GM21381 (cell line): Measurements from ENCODE around the gene ANKRD13B.
A peak's percentile ranks its signal among the peaks of the same experiment; 100 is the strongest.

Source experiments
- ATAC-seq: cut with Tn5 transposase; IDR thresholded peaks from one replicate; pipeline ENCODE4 v1.9.1; 2021; ENCODE audit warnings: mild to moderate bottlenecking, moderate library complexity; ENCODE audit not compliant: unreplicated experiment

Gene ANKRD13B

DNA sequence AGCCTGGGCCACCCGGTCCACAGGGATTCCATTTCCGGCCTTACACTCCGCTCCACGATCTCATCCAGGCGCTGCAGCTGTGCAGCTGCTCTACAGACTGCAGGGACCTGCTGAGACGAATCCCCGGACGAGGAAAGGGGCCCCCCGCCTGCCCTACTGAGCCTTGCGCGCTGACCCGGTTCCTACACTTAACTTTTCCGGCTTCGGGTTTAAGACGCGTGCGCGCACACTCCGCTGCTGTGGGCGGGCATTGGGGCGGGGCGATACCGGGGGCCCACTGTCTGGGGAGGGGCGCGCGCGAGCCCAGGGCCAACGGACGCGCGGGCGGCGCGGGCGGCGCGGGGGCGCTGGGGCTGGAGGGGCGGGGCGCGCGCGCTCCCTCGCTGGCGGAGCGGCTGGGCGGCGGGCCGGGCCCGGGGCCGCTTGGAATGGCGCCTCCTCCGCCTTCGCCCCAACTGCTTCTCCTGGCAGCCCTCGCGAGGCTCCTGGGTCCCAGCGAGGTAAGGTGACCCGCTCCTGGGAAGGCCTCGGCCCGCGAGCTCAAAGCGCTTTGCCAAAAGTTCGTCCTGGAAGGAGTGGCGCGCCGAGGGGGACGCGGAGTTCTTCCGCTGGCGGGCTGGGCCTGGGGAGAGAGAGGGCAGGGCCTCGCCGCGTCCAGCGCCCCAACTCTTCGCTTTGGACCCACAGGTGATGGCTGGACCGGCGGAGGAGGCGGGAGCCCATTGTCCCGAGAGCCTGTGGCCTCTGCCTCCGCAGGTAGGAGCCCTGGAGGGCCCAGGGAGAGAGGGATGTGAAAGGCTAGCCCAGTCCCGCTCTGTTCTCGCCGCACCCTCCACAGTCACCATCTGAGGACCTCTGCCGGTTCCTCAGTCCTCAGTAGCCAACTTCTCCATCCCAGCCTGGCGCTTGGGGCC is 24.3 kb upstream of the ANKRD13B start, which contains the start of gene TP53I13:
Gene TP53I13 (plus strand): TSS at position 371 of the 914 bp plus-strand sequence. CDS start 58 bp downstream, at position 429.
- ATAC-seq = peak; percentile 46

DNA sequence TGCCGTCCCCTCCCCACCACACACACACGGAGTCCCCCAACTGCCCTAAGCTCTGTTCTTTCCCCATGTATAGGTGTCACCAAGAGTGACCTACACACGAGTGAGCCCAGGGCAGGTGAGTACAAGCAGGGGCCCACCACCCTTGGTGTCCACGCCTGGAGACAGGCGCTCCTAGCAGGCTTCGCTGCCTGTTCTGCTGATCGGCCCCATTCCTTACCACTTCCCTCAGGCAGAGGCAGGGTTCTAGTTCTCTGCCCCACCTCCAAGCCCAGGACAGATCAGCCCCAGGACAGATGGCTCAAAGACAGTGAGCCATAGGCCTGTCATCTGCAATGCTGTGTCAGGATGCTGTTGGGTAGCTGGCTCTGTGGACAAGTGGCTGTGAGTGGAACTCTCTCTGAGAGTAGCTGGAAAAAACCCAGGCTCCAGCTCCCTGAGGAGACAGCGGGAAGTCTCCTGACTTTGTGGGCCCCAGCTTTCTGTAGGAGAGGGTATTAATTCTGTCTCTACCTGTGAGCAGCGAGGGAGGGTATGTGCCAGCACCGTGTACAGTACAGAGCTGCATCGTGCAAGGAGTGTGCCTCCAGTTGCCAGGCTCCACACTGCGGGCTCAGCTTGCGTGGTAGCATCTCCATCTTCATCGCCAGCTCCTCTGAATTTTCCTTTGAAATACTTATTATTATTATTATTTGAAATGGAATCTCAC is 23.5 kb upstream of the ANKRD13B start:
- ATAC-seq = no peak

DNA sequence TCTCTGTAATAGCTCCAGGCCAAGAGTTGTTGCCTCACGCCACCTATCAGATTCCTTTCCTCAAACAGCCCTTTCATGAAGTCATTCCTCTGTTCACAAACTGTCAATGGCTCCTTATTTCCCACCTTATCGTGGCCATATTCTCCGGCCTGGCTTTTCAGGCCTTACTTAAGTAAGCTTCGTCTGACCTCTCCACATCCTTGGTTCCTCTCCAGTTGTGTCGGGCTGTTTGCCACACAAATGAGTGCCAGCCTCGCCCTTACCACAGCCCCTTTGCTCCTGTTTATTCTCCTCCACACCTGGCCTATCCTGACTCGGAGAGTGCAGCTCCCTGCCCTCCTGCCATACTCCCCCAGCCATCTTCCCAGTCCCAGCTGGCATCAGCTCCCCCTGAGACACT is 22.4 kb upstream of the ANKRD13B start:
- no peak for ATAC-seq

DNA sequence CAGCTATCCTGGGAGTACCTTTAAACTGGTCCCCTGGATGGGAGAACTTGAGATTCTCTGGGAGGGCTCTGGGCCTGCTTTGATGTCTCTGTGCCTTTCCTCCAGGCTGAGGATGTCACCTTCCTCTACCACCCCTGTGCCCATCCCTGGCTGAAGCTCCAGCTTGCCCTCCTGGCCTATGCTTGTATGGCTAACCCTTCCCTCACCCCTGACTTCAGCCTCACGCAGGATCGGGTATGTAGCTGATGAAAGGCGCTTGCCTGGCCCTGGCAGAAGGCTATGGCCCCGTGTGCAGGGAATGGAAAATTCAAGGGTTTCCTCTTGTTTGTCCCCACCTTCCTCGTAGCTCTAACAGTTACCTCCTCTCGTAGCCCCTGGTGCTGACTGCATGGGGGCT is 21.4 kb upstream of the ANKRD13B start:
- no peak for ATAC-seq

DNA sequence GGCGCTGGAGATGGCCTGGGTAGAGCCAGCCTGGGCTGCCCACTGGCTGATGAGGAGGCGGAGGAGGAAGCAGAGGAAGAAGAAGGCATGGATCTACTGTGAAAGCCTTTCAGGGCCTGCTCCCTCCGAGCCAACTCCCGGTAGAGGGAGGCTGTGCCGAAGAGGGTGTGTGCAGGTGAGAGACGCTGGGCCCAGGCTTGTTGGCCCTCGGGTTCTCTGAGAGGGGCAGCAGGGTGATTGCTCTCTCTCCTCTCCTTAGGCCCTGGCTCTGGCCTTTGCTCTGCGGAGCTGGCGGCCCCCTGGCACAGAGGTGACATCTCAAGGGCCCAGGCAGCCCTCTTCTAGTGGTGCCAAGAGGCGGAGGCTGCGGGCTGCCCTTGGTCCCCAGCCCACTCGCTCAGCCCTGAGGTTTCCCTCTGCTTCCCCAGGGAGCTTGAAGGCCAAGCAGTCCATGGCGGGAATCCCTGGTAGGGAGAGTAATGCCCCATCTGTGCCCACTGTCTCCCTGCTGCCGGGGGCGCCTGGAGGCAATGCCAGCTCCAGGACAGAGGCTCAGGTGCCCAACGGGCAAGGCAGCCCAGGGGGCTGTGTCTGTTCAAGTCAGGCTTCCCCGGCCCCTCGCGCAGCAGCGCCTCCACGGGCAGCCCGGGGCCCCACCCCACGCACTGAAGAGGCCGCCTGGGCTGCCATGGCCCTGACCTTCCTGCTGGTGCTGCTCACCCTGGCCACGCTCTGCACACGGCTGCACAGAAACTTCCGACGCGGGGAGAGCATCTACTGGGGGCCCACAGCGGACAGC is 20.9 kb upstream of the ANKRD13B start:
- no peak for ATAC-seq

DNA sequence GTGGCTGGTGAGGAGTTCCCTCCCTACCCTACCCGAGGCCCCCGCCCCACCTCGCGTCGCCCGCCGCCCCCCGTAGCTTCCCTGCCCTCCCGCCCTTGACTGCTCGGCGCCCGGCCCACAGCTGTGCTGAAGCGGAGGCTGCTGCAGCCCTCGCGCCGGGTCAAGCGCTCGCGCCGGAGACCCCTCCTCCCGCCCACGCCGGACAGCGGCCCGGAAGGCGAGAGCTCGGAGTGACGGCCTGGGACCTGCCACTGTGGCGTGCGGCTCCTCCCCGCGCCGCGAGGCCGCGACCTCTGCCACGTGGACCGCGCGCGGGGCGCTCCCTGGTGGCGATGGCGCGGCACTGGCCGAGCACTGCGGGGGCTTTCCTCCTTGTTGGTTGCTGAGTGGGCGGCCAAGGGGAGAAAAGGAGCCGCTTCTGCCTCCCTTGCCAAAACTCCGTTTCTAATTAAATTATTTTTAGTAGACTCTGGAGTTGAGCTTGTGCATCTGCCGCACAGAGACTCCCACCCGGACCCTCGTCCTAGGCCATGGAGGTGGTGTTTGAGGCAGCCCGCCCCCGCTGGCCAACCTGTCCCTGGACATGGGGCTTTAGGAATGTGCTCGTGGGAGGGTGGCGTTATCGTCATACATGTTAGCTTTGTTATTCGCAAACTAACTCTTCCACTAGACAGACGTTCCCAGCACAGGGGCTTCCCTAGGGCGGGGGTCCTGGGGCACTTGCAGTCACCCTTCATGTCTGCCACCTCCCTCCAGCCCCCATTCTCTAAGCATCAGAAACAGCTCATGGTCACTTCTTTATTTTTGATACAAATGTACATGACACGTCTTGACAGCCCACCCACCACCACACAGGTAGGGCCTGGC is 20.0 kb upstream of the ANKRD13B start:
- no peak for ATAC-seq

DNA sequence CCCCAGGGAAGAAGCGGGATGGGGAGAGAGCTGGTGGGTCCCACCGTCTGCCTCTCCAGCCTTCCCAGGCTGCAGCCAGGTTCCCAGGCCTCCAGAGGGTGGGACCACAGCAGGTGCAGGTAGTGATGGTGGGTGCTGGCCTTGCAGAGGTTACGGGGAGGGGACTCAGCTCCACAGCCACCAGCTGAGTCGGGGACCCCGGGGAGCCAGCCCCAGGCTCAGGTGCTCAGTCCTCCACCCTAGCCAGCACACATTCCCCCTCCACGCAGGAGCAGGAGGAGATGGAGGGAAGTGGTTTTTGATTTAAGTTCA is 19.4 kb upstream of the ANKRD13B start:
- ATAC-seq = no peak

DNA sequence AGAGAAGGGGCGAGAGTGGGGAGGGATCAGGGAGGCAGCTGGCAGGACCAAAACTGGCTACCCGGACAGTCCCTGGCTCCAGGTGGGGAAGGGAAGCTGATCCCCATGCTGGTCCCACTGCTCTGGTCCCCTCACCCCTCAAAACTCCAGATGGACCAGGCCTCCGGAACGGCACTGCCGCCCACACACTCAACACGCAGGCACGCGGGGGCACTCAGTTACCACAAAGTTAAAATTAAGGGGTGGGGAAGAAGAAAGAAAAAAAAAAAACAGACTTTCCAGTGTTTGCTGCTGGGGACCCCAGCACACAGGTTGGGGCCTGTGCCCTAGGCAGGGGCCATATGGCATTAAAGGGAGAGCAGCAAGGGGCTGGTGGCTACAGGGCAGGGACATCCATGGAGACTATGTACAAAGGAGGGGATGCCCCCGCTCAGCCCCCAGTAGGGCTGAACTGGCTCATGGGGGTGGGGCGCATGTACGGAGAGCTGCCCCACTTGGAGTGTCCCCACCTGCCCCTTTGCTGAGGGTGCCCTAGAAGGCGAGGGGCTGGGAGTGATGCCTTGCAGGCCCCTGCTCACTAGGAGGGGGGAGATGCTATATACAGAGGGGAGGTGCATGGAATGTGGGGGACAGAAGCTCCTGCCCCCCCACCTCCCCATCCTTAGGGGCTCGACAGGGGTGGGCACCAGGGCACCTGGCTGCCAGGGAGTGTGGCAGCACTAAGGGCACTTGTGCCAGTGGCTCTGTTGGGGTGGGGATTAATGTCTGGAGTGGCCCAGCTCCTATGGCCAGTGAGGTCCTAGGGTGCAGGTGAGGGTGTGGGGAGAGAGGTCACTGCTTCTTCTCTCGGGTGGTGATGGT is 18.8 kb upstream of the ANKRD13B start:
- ATAC-seq = no peak

DNA sequence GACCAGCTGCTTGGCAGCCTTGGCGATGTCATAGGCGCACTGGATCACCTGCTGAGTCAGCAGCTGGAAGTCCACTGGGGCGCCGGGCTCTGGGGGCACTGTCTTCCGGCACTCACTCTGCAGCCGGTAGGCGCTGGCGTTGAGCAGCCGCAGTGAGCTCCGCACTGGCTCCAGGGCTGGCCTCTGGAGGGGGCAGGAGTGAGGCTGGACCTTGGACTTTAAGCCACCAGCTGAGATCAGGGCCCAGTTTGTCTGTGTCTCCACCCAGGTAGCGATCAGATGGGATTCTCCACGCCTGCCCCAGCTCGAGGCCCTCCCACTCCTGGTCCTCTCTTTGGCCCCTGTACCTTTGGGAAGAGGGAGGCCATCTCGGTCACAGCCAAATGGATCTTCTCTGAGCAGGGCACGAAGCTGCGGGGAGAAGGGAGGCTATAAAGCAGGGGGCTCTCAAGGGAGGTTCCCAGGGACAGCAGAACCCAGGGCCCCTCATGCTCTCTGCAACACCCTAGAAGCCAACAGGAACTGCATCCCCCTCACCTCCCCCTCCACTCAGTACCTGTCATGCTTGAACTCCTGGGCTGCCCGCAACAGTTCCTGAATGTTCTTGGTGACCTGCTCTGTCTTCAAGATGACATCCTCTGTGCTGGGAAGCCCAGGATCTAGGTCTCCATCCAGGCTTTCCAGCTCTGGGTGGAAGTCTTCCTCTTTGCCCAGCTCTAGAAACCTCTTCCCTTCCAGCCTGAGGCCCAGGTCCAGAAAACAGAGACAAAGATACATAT is 18.0 kb upstream of the ANKRD13B start:
- no peak for ATAC-seq

DNA sequence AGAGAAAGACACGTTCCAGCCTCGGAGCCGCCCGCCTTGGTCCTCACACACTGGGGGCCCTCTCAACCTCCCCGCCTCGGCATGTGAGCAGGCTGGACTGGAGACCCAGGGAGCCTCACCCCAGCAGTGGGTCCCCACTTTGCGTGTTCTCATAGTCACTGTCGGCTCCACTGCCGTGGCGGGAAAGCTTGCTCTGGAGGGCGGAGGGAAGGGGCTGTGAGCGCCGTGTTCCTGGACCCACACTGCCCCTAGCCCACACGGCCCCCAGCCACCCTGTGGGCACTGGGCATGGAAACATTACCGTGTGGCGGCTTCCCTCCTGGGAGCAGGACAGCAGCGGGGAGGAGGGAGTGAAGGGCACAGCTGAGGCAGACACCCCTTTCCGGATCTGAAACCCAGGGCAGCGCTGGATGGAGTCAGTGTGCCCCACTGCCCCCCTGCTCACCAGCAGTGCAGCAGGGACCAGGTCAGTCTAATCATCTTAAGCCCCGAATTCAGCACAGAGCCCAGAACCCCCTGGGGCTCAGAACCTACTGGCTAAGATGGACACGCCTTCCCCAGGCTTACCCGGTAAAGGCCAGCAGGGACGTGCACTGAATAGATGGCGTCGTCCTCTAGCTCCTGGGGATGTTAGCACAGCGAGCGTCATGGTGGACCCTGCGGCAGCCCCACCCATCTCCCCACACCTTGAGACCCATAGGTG is 17.3 kb upstream of the ANKRD13B start:
- ATAC-seq = no peak

DNA sequence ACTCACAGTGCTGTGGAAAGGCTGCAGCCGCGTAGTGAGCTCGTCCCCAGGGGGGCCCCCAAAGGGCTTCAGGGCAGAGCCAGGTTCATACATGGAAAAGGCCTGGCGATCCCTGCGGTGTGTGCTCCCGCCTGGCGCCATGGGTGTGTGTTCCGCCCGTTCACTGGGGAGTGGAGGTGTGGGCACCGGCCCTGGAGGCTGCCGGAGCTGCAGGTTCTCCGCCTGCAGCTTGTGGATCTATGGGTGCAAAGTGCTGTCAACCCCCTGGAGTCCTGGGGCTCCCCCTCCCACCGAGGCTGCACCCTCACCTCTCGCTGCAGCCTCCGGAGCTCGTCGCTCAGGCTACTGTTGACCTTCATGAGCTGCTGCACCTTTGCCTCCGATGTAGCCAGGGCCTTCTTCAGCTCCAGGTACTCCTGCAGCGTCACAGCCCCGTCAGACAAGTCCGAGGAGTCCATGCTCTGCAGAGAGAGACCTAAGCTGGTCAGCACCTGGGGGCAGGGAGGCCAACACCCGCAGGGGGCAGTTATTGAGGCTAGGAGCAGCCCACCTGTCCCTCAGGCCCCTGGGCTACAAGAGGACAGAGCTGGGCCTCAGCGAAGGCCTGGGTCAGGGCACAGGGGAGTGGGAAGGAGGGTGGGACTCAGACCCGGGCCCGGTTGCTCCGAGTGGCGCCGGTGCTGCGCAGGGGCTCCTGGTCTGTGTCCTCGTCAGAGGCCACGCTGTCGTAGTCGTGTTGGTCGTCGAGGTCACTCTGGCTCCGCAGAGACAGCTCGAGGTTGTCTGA is 16.5 kb upstream of the ANKRD13B start:
- ATAC-seq = no peak

DNA sequence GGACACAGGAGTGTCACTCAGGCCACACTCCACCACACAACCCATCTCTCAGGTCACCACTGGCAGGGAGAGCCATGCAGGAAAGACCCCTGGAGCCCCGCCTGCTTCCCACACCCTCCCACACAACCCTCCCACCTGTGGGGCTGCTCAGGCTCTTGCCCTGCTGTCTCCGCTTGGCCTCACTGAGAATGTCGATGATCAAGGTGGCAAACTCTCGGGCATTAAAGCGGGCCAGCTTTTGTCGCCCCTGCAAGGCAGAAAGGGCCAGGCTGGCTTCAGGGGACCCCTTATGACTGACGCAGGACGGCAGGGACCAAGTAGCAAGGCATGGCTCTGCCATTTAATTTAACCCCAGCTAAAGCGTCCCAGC is 15.9 kb upstream of the ANKRD13B start:
- ATAC-seq = no peak

DNA sequence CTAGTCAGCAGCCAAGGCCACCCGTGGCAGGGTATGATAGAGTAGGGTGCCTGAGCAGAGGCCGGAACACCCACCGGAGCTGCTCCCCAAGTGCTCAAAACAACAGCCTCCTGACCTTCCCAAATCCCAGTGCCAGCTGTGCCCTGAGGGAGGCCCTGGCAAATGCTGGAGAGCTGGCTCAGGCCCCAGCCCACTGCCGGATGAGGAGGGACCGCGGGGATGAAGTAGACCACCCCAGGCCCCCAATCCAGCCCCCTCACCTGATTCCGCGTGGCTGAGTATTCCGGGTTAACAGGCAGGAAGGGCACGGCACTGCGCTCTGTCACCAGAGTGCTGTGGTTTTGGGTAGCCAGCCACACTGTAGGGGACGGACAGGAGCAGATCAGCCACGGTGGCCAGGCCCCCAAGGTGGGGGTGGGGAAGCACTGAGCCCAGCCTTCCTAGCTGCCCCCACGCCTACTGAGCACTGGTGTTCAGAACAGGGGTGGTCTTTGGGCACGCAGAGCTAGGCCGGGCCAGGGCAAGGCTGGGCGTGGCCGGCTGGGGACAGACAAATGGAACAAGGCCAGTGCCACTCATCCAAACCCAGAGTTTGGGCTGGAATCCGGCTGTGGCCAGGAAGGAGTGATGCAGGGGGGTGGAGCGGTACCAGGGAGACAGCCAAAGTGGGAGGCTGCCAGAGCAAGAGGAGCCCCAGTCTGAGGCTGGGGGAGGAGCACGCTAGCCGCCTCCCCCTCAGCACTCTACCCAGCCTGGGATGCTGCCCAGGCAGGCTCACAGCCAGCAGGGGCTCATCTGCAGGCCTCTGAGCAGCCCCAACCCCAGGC is 15.3 kb upstream of the ANKRD13B start:
- no peak for ATAC-seq

DNA sequence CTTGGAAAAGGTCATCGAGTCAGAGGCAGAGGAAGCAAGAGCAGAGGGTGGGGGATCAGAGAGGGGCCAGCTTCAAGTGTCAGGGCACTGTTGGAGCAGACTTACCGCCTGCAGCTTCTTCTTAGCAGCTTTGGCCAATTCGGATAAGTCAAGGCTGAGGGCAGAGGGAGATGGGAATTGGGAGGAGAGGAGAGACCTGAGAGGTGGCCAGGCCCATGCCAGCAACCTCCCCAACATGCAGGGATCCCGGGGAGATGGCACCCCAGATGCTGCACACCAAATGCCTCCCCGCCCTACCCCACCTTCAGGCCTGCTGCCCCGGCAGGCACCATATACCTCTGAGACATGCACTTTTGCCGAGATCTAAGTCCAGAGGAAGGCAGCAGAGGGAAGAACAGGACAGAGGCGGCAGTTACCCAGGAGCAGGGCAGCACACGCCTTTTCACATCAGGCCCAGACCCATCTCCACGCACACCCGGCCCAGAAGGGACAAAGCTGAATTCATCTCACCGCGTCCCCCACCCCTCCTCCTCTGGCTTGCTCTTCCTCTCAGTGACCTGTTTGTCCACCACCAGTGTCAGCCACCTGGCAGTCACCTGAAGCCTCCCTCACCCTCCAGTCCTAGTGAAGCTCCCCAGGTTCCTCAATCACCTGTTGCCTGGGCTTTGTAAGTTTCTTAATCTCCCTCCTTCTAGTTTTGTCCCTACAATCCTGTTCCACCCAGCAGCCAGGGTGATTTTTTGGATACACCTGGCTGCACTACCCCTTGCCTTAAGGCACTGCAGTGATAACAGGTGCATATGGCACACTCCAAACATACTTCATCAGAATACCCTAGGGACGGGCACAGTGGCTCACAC is 14.1 kb upstream of the ANKRD13B start:
- no peak for ATAC-seq

DNA sequence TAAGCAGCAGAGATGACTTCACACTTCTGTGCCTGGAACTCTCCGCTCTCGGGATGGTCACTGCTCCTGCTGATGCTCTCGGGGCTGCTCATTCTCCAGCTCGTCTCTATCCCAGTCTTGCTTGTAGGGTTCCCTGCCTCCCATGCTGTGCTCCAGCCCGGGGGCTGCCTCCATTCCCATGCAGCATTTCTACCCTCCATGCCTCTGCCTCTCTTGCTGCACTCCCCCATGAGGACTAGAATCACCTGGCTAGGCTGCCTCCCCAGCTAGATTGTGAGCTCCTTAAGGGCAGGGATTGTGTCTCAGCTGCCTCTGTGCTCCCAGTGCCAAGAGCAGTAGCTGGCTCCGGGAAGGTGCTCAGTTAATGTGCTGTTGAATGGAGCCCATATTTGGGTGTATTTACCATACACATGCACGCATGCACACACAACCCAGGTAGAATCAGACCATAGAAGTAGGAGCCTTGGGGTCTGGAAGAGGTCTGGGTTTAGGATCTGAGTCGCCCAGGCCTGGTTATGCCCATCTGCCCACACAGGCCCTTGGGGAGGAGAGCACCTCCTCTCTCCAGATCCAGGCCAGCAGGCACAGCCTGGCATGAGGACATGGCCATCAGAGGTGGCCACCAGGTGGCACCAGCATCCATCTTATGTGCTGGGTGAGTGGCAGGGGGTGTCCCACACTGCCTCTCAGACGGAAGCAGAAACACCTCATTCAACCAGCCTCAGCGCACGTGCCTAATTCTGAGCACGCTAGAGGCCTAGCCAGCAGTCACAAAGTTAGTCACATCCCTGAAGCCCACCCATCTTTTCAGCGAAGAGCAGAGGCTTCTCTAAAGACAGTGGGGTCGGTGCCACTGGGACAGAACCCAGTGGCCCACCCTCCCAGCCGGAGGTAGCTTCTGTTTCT is 12.8 kb upstream of the ANKRD13B start:
- peak; percentile 82 for ATAC-seq
